Keratinocyte (primary cell): ENCODE measurements around the gene LRP1B. TPM values are rescaled to one million over a fixed set of nuclear protein-coding genes. Genes with fewer than 3 reads are reported as not detected.

Source experiments
- DNase-seq: peaks from one replicate; pipeline ENCODE4 v3.0.0-alpha.2; 2011; ENCODE audit warnings: low read depth, missing footprints, low spot score
- FAIRE-seq: peaks from 2 replicates; lab custom pipeline; 2011; peaks lifted over from hg19 to GRCh38; lab: Jason Lieb, UNC
- H2AFZ ChIP-seq: 2 replicates; pipeline ENCODE4 v1.6.0; 2012; ENCODE audit warnings: low read length, control low read depth, inconsistent platforms; ENCODE audit not compliant: control insufficient read depth
- H3K27ac ChIP-seq: 2 replicates; pipeline ENCODE4 v1.5.1; 2011; ENCODE audit warnings: low read length; ENCODE audit not compliant: control insufficient read depth, insufficient read depth
- H3K27me3 ChIP-seq: 3 replicates; pipeline ENCODE4 v1.6.0; 2011; ENCODE audit warnings: low read length; ENCODE audit not compliant: control insufficient read depth, insufficient read depth; ENCODE audit errors: extremely low read depth
- H3K36me3 ChIP-seq, 2 experiments: 2 replicates in 1 of 2; 3 replicates in 1 of 2; pipeline ENCODE4 v1.5.1; 2011; ENCODE audit warnings: low read length in 2 of 2, mild to moderate bottlenecking in 1 of 2; ENCODE audit not compliant: control insufficient read depth in 2 of 2, insufficient read depth in 2 of 2; ENCODE audit errors: extremely low read depth in 1 of 2
- H3K4me1 ChIP-seq: 3 replicates; pipeline ENCODE4 v1.5.1; 2011; ENCODE audit warnings: low read length; ENCODE audit not compliant: control insufficient read depth, insufficient read depth; ENCODE audit errors: extremely low read depth
- H3K4me2 ChIP-seq: 3 replicates; pipeline ENCODE4 v1.6.0; 2011; ENCODE audit warnings: low read depth, low read length; ENCODE audit not compliant: control insufficient read depth, insufficient read depth; ENCODE audit errors: extremely low read depth
- H3K4me3 ChIP-seq, 3 experiments: fragments of 200-600 bp in 1 of 3; sonication (generic) in 1 of 3; 2 replicates in 2 of 3; 3 replicates in 1 of 3; pipeline ENCODE4 v1.5.1; 2011 to 2016; ENCODE audit warnings: low read length in 3 of 3, mild to moderate bottlenecking in 3 of 3, control low read depth in 2 of 3, inconsistent platforms in 1 of 3, low read depth in 1 of 3, mixed read lengths in 1 of 3, mixed run types in 1 of 3, moderate library complexity in 1 of 3; ENCODE audit not compliant: control insufficient read depth in 2 of 3, insufficient read depth in 2 of 3; ENCODE audit errors: extremely low read depth in 1 of 3
- H3K79me2 ChIP-seq: 2 replicates; pipeline ENCODE4 v1.6.0; 2012; ENCODE audit warnings: low read length; ENCODE audit not compliant: control insufficient read depth, insufficient read depth
- H3K9ac ChIP-seq: 3 replicates; pipeline ENCODE4 v1.6.0; 2011; ENCODE audit warnings: low read length; ENCODE audit not compliant: control insufficient read depth, insufficient read depth; ENCODE audit errors: extremely low read depth
- H3K9me1 ChIP-seq: 3 replicates; pipeline ENCODE4 v1.6.0; 2011; ENCODE audit warnings: low read length; ENCODE audit not compliant: control insufficient read depth, insufficient read depth; ENCODE audit errors: extremely low read depth
- H3K9me3 ChIP-seq: 2 replicates; pipeline ENCODE4 v1.5.1; 2012; ENCODE audit warnings: low read depth, low read length; ENCODE audit not compliant: control insufficient read depth
- H4K20me1 ChIP-seq: 3 replicates; pipeline ENCODE4 v1.6.0; 2011; ENCODE audit warnings: low read length; ENCODE audit not compliant: control insufficient read depth, insufficient read depth; ENCODE audit errors: extremely low read depth
- EZH2 ChIP-seq: IDR thresholded peaks from one replicate; pipeline ENCODE4 v1.6.1; 2012; ENCODE audit warnings: inconsistent platforms, mild to moderate bottlenecking, low read length, moderate library complexity
- dilution Hi-C: fragments of 300-500 bp; cut with MboI; formaldehyde crosslinking; loops from one replicate; pipeline ENCODE4 v1.7.0; 2020; ENCODE audit warnings: low sequenced_read_pairs; ENCODE audit not compliant: extremely low pct_ligation_motif_present
- polyA plus RNA-seq, 5 experiments: library from polyadenylated mRNA; depleted of rRNA in 3 of 5; stranded (reverse) in 3 of 5; stranded (forward) in 1 of 5; unstranded in 1 of 5; fragments of >200 nt; gene quantifications; 1 replicate in 1 of 5; 2 replicates in 3 of 5; 3 replicates in 1 of 5; pipeline versions ENCODE4 v1.2.1 to v1.2.3, GENCODE V29; 2011 to 2012; ENCODE audit warnings: missing spikeins in 2 of 5, low read depth in 1 of 5, low replicate concordance in 1 of 5
- TF ChIP-seq, protein P1 (sequence below), 3 experiments: IDR thresholded peaks in 1 of 3; conservative IDR thresholded peaks in 1 of 3; optimal IDR thresholded peaks in 1 of 3; 2 replicates in 2 of 3; 3 replicates in 1 of 3; pipeline versions ENCODE3 to v1.5.1; 2011; ENCODE audit warnings: low read length in 3 of 3, mild to moderate bottlenecking in 3 of 3, moderate library complexity in 2 of 3, control low read depth in 1 of 3, inconsistent platforms in 1 of 3; ENCODE audit not compliant: insufficient read depth in 2 of 3; ENCODE audit errors: extremely low read depth in 1 of 3

The LRP1B gene
- polyA plus RNA-seq, 1 donor (not counting 4 experiments of a cell fraction or from before 2014, with no cell fraction given), result not detected

DNA sequence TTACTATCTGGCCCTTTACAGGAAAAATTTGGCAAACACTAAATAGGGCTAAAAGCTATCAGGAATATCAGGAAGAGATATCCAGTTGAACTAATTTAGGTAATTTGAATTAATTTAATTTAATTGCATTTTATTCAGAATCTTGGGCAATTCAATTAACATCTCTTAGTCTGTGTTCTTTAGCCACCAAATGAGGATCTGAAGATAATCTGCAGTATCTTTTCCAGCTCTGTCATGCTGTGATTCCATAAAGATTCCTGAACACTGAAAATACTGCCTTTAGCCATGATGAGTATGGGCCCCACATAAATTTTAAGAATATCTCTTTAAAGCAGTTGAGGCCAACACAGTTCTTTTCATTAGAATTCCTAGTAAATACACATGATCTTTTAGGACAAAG, 1679.5 kb downstream of the LRP1B start:
- Histone ChIP-seq H3K36me3 (no peaks in the 10 kb centered on the region), H3K4me1 (no peaks in the 10 kb centered on the region), H3K9me3 (no peaks in the 10 kb centered on the region), H3K9me1 (no peaks in the 10 kb centered on the region), H4K20me1 (no peaks in the 10 kb centered on the region), H3K79me2 (no peaks in the 10 kb centered on the region), H3K4me2 (no peak overlapping the region), H3K4me3 (no peak overlapping the region), H3K27ac (no peak overlapping the region), H2AFZ (no peak overlapping the region), H3K9ac (no peak overlapping the region), H3K27me3 (no peaks in the 10 kb centered on the region)
- dilution Hi-C loops, result no loop called here
- TF ChIP-seq EZH2, result no peak
- TF ChIP-seq, protein P1, sequence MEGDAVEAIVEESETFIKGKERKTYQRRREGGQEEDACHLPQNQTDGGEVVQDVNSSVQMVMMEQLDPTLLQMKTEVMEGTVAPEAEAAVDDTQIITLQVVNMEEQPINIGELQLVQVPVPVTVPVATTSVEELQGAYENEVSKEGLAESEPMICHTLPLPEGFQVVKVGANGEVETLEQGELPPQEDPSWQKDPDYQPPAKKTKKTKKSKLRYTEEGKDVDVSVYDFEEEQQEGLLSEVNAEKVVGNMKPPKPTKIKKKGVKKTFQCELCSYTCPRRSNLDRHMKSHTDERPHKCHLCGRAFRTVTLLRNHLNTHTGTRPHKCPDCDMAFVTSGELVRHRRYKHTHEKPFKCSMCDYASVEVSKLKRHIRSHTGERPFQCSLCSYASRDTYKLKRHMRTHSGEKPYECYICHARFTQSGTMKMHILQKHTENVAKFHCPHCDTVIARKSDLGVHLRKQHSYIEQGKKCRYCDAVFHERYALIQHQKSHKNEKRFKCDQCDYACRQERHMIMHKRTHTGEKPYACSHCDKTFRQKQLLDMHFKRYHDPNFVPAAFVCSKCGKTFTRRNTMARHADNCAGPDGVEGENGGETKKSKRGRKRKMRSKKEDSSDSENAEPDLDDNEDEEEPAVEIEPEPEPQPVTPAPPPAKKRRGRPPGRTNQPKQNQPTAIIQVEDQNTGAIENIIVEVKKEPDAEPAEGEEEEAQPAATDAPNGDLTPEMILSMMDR (optimal IDR thresholded peaks at IDR 0.05 in 1 of 3, IDR thresholded peaks at IDR 0.05 in 1 of 3, conservative IDR thresholded peaks at IDR 0.05 in 1 of 3; ENCODE audit: extremely low read depth in 1 of 3, insufficient read depth in 2 of 3, low read length in 3 of 3), result no peak
- DNase-seq (no peak), FAIRE-seq (no peak)

DNA sequence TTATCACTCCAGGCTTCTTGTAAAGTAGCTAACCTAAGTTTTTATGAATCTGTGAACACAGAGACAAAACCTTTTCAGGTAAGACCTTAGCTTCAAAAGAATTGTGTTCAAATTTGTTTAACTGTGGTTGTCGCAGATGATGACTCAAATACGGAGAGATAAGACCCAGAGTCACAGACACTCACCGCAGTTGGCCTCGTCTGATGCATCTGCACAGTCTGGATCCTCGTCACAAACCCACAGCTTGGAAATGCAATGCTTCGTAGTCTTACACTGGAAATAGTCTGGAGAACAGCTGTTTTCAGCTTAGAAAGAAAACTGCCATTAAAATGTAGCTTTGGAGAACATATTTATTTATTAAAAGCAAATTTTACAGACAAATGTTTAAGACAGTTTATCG, 1688.5 kb downstream of the LRP1B start:
- FAIRE-seq (no peak), DNase-seq (no peak)
- no peaks in the 10 kb centered on the region for H3K36me3 ChIP-seq
- H3K4me3 ChIP-seq, result no peak overlapping the region
- H4K20me1 ChIP-seq, result no peaks in the 10 kb centered on the region
- no peak overlapping the region for H3K27ac ChIP-seq
- H2AFZ ChIP-seq, result no peak overlapping the region
- H3K9ac ChIP-seq, result no peak overlapping the region
- H3K79me2 ChIP-seq, result no peaks in the 10 kb centered on the region
- no peaks in the 10 kb centered on the region for H3K9me3 ChIP-seq
- no peak overlapping the region for H3K4me2 ChIP-seq
- no peak for TF ChIP-seq EZH2
- TF ChIP-seq, protein P1 (optimal IDR thresholded peaks at IDR 0.05 in 1 of 3, IDR thresholded peaks at IDR 0.05 in 1 of 3, conservative IDR thresholded peaks at IDR 0.05 in 1 of 3; ENCODE audit: extremely low read depth in 1 of 3, insufficient read depth in 2 of 3, low read length in 3 of 3), result no peak
- no peaks in the 10 kb centered on the region for H3K27me3 ChIP-seq
- H3K4me1 ChIP-seq, result no peaks in the 10 kb centered on the region
- H3K9me1 ChIP-seq, result no peaks in the 10 kb centered on the region
- dilution Hi-C loops, result no loop called here
